HG02852 (cell line): ENCODE results near the gene CHRD.

Experiments used
- ATAC-seq: cut with Tn5 transposase; IDR thresholded peaks from one replicate; pipeline ENCODE4 v1.9.1; 2021; ENCODE audit warnings: mild to moderate bottlenecking, moderate library complexity; ENCODE audit not compliant: unreplicated experiment

The CHRD gene

DNA sequence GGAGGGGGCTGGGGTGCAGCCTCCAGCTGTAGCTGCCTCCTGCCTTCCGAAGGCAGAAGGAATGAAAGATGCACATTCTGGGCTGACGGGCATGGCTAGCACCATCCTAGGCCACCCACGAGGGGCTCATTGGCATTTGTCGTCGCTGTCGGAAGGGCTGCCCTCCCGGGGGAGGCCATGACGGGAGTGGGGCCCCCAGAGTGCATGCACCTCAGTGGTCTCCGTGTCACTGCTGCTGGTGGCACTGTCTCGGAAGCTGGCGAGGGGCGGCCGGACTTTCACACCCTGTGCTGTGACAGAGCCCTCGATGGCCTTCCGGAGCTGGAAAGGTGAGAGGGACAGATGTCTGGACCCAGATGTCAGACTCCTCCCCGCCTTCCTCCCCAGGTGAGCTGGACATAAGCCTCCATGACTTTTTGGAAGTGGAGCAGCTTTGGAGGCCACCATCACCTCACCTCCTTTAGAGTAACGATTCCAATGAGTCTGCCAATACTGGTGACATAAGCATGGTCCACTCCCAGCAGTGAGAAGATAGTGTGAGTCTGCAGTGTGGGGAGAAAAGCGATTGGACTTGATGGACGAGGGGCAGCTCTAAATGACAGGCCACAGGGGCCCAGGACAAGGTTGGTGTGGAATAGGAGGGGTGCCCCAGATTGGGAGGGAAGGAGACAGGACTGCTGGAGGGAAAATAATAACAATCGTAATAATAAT, 33.2 kb upstream of the CHRD start:
- no peak for ATAC-seq

DNA sequence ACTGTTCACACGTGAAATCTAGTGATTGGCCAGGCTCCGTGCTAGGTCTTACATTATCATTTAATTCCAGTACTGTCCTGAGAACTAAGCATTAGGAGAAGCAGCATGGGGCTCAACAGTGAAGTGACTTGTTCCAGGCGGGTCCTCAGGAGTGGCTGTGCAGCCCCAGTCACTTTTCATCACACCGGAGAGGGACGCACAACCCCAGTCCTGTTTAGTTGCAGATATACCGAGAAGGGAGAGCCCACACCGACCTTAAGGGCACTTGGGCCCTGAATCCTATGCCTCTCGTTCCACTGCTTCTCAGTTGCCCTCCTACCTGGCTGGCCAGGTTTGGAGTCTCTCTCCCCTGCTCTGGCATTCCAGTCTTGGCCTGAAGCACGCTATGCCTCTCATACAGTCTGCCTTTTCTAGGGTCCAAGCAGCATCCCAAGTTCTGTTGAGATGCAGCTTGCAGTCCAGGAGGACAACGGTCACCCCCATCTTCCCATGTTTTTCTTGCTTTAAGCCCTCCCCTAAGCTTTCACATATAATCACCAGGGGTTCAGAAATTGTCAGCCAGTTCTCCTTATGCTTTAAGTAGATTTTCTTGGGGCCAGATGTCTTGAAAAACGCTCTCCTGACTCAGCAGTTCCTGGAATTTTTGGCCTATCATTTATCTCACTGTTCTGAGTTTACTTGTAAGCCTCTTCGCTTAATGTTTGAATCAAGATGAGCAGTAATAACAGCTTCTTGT, 32.4 kb upstream of the CHRD start:
- ATAC-seq: no peak

DNA sequence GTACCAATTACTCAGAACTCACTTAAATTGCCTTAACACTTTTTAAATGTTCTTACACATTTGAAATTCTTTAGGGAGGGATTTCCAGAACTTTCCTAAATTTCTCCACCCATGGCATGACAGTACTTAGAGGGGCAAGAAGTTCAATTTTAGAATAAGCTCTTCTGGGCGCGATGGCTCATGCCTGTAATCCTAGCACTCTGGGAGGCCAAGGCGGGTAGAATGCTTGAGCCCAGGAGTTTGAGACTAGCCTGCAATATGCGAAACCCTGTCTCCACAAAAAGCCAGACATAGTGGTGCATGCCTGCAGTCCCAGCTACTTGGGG, 31.8 kb upstream of the CHRD start:
- no peak for ATAC-seq

DNA sequence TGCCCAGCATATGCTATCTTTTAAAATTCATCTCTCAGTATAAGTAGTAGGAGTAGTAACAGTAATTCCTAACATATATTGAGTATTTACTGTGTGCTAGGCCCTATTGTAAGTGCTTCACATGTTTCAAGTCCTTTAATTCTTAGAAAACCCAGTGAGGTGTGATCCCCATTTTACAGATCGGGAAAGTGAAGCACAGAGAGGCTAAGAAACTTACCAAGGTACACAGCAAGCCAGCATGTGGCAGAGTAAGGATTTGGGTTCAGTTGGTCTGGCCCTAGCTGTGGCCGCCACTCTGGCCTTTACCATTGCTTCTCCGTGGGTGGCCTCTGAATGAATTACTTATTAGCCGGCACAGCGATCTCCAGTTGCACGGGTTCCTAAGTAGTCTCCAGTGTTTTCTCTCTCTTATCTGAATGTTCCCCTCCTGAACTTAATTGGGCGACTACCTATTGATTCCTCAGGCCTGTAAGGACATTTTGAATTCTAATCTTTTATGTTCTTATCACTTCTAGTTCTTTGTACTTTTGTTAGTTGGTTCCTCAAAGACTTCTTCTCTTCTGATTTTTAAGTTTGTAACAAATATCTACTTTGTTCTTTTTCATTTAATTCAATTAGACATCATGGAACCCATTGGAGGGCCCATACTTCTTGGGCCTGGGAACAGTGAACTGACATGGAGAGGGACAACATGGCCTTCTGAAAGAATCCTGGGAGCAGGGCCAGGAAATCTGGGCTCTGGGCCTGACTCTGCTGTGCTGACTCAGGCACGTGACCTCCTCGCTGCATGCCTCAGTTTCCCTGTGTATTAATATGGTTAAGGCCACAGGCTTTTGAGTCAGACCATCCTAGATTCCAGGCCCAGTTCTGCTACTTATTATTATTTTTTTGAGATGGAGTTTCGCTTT, 30.0 kb upstream of the CHRD start:
- no peak for ATAC-seq

DNA sequence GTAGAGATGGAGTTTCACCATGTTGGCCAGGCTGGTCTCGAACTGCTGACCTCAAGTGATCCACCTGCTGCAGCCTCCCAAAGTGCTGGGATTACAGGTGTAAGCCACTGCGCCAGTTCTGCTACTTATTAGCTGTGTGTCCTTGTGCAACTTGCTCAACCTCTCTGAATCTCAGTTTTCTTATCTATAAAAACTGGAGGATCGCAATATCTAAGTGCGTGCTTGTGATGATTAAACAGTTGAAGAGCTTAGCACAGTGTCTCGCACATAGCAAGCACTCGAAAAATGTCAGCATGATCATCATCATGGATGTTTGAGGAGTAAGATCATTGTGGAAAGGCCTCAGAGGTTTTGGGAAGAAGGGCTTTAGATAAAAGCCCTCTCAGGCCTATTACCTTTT, 29.2 kb upstream of the CHRD start:
- no peak for ATAC-seq

DNA sequence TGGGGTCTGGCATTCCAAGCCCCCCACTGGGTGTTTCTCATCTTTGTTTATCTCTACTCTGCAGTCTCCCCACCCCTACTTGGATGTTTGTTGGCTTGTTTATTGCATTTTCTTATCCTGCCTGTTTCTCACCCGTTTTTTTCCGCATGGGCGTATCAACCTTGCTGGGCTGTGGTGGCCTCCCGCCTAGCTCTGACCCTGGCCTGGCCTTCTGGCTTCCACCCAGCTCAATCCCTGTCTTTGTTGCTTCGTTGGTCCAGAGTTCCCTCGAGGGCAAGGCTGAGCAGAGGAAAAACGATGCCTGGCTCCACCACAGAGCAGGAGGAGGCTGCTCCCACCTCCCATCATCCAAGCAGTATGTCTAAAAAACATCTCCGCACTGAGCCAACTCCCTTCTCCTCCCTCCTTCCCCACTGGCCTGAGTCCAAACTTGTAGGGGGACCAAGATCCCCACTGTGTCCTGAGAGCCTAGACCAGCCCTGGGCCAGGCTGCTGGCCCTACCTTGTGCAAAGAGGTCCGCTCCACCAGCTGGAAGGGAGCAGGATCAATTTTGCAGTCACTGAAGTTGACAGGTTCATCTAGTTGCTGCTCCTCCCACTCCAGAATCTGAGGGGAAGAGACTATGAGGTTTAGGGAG, 28.2 kb upstream of the CHRD start:
- ATAC-seq: no peak

DNA sequence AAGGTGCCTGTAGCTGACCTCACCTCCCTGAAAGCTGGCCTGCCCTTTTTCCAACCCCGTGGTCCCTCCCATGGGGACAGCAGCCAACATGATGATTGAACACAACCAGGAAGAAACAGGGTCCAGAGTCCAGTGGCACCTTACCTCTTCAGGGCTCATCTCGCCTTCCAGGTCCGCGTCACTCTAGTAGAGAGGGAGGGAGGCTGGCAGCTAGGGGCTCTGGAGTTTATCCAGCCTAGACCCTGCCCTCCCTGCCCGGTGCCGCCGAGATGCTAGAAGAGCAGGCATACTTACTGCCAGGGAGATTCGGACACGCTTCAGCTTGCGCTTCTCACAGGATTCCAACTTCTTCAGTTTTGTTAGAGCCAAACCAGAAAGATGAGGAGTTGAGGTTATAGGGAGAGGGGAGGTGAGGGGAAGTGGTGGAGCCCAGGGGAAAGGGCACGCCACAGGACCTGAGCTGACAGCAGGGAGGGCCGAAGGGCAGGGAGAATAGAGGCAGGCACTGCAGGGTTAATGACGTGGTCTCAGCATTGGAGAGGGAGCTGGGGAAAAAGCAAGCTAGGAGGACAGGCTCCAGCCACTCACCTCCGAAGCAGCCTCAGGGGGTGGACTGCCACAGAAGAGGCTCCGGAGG, 27.6 kb upstream of the CHRD start:
- ATAC-seq: no peak

DNA sequence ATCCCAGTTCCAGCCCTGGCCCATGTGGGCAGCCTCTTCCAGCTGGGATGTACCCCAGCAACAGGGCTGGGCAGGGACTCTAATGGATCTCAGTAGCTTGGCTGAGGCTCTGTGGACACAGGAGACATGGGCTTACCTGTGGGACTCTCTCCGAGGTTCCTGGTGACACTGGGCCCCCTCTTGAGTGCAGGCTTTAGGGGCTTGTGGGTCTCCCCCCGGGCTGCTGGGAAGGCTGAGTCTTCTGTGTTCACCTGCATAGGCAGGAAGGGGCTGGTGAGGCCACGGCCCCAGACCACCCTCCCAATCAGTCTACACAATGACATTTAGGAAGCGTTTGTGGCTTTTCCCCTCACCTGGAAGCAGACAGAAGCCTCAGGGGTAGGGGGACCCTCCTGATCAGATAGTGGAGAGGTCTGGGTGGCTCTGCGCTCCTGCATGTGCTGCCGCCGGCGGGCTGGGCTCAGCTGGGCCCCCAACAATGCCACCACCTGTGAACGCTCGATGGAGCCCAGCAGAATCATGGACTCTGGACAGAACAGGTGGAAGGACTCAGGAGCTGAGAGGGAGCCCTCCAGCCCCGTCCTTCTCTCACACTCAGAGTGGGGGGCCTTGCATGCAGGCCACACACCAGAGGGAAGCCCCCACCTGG, 26.8 kb upstream of the CHRD start:
- ATAC-seq: no peak

DNA sequence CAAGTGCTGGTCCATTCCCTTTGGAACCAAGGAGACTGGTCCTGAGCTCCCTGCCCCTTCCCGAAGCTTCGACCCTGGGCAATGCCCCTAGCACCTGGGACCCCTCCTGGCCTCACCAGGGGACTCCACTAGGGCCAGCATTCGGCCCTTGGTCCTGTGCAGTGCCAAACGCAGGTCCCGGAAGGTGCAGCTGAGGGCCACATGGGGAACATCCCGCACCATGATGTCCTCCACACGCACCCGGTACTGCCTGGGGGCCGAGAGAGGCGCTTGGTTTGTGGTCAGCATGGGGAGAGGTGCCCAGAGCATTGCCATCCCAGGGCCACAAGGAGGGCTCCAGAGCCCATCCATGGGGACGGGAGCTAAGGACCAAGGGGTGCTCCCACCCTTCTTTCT, 26.3 kb upstream of the CHRD start:
- no peak for ATAC-seq

DNA sequence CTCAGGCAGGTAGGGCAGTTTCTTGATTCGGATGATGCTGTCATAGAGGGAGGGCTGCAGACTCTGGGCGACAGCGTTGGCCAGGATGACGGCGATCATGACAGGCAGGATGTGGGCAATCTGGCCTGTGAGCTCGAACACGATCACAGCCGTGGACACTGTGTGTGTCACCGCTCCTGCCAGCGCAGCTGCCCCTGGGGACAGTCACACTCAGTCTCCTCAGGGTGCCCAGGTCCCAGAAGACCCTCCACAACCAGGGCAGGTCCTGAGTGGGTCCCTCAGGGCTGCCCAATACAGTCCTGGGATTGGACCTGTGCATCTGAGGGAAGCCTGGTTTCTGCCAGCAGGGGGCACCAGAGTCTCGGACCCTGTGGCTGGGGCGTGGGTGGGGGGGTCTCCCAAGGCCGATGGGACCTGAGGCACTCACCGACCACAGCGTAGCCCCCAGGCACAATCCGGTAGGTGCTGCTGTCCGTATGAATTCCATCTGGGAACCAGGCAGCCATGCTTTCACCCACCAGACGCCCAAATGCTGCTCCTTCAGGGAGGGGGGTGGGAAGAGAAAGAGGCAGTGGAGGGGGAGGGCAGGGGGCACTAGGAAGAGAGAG, 25.6 kb upstream of the CHRD start:
- no peak for ATAC-seq

DNA sequence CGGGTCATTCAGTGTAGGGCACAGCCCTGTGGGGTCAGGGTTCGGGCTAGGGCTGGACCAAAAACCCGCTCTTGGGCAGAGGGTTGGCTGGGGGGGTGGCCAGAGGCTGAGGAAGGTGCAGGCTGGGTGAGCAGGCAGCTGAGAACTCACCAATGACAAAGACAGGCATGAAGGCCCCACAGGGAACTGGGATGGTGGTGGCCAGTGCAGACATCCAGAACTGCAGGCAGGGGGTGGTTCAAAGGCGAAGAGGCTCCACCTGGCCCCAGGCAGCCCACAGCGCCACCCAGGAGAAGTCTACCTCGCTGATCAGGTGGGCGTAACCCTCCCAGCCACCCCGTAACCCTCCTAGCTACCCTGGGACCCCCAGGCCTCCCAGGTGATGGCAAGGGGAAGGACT, 25.1 kb upstream of the CHRD start:
- ATAC-seq: no peak

DNA sequence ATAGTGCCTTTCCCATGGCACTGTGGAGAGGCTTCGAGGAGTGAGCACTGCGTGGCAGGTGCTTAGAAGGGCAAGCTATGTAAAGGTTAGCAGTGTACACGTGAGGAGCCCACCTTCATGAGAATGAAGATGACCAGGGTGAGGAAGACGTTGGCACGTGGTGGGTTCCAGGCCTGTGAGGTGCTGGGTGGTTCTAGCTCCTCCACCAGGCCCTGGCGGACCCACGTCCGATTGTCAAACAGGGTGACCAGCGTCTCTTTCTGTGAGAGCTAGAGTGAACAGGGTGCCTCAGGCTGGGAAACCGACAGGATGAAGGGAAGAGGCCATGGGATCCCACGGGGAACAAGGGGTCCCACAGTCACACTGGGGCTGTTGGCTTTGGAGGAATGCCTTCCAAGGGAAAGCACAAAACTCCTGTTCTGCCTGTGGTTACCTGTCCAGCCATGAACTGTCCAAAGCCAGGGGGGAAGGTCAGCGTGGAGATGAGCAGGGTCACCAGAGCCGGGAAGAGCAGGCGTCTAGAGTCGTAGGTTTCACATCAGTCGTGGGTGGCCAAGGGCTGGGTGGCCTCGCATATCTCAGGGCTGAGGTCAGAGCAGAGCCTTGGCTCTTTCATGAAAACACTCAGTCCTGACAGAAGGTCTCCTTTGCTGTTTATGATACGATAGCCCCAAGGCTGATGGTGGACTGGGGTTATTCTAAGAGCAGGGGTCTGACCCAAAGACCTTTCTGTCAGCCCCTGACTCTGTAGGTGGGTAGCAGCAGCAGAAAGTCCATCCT, 24.4 kb upstream of the CHRD start:
- no peak for ATAC-seq

DNA sequence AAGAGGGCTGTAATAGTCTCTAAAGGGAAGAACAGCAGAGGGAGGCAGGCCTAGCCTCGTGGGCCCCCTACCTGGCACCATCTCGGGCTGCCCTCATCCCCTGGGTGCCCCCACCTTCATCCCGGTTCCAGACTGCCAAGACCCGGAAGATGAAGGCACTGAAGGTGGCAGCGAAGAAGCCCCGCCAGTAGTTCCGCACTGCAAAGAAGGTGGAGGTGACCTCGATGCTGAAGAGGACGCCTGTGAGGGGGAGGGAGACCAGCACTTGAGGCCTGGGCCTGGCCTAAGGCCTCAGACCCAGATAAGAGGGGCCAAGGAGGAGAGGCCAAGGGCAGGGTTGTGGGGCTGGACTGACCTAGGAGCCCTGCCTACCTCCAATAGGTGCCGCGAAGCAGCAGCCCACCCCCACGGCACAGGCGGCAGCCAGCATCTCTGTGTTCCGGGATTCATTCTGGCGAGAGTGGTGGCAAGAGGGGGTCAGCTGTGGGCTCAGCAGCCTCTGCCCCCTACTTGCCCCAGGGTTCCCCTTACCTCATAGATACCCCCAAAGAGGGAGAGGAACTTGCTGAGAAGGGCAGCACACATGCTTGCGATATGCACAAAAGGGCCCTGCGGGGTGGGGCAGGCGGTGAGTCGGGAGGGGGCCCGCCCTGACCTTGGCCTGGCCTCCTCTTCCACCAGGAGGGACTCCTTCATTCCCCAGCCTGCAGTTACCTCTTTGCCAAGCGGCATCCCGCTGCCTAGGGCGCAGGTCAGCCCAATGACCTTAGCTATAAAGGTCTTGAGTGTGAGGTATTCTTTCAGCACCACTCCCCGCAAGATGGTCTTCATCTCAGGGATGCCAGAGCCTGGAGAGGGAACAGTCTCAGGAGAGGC, 22.4 kb upstream of the CHRD start:
- ATAC-seq: no peak

DNA sequence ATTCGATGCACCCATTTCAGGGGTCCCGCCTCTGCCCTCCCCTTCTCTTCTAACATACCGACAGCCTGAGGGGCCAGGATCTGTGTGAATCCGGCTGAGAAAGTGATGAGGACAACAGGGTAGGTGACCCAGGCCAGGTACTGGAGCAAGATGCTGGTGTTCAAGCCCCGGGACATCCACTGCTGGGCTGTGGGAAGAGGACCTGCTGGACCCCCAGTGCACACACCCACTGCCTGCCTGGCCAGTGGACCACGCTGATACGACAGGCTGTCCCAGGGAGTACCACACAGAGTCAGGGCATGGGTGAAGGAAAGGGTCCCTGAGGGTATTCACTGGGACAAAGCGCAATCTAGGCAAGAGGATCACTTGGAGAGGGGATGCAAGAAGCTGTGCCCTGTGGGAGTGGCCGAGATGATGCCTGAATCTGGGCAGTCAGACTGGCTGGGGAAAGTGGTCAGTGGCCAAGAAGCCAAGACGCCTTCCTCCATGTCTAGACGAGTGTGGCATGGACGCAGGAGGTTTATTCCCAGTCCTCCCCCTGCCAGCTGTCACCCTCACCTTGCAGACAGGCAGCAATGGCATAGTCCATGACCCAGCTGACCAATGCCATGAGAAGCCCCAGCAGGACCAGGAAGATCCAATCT, 21.6 kb upstream of the CHRD start:
- ATAC-seq: no peak

DNA sequence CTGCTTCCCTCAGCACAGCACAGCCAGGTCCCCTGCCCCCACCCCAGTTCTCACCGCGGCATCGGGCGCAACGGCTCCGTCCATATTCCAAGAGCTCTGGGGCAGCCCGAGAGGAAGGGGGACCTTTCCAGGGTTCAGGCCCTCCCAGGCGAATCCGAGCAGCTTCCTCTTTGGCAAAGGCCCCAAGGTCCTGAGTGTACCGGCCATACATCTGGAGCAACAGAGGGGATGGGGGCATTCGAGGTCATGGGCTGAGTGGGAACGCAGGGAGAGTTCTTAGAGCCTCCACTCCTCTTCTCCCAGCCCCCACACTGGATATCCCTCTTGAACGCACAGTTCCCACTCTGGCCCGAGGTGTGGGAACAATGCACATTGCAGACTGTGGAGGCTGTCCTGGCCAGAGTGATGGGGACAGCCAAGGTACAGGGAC, 20.9 kb upstream of the CHRD start:
- no peak for ATAC-seq

DNA sequence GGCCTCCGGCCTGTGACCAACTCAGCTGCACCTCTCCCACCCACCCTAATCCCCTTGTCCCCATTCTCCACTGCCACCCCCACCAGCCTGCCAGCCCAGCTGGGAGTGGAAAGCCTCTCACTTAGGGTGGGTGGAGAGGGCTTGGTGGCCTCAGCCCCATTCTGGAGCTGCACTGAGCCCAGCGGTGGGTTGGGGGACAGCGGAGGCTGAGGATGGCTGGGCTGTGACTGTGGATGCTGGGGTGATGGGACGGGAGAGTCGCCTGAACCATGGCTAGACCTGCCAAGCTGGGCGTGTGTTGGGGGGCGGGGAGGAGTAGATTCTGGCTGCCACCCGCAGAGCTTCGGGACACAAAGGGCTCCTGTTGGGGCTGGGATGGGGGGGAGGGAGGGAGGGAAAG, 20.2 kb upstream of the CHRD start:
- ATAC-seq: no peak

DNA sequence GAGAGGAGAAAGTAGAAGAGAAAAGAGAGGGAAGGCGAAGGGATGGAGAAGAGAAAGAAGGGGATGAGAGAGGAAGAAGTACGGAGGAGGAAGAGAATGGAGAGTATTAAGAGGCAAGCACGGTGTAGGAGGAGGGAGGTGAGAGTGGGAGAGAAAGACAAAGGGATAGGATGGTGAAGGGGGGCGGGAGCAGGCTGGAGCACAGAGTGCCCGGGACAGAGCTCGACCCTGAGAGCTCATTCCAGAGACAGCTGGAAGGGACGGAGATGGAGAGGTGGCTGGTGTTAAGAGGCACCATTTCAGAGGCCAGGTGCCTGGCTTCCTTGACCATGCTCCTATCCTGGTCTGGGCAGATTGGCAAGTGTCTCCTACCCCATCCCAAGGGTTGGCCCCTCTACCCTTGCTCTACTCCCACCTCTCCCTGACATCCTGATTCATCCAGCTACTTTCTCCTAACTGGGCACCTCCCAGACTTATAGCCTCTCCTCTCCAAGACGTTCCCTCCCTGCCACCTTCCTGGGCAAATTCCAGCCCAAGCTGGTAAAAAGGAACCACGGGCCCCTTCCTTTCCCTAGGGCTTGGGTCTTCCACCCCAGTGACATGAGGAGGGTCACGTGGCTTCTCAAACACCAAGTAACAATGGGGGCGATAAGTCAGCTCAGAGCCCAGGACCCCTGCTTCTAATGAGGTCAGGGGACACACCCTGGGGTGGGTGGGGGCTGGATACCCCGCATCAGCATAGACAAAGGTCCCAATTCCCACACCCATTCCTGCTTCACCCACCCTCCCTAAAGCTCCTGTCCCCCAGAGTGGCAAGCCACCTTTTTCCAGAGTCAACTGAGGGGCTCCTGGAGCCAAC, 19.6 kb upstream of the CHRD start:
- no peak for ATAC-seq
